ENCODE measurements around the gene NEUROD1.
A peak's percentile ranks its signal among the peaks of the same experiment; 100 is the strongest.
"Not testable (repeated sequence)": the region's sequence is repeated elsewhere in the genome, so short reads cannot be mapped to it uniquely, and the experiment has no call there.

NEUROD1 gene

GRCh38 chr2:181680055-181680936 lies at the start of gene NEUROD1:
Gene NEUROD1, minus strand, starts transcription at chr2:181680517. Its CDS starts 1,657 bp downstream, at chr2:181678860.
- no peak for DNase-seq (ENCODE audit: low read depth)

- no peak for DNase-seq (ENCODE audit: low read depth)
Observed at GRCh38 chr2:181725476-181725875, 45.2 kb upstream of the NEUROD1 start.

- DNase-seq (ENCODE audit: low read depth) = no peak
Observed at GRCh38 chr2:181724662-181725061, 44.3 kb upstream of the NEUROD1 start.

DNA sequence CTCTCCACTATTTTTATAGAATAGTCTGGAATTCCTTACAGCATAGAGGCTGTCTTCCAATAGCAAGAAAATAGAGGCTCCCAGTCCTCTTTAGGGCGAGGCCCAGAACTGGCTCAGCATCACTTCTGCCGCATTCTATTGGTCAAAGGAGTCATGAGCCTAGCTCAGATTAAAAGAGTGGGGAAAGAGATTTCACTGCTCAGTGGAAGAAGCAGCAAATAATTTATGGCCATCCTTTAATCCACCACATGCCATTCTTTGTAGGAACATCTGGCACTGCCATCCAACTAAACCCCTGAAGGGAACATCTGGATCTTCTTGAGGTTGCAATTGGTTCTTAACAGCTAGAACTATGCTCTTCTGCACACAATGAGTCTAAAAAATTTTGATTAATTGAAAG lies 43.4 kb upstream of the NEUROD1 start:
- DNase-seq (ENCODE audit: low read depth) = no peak

DNA sequence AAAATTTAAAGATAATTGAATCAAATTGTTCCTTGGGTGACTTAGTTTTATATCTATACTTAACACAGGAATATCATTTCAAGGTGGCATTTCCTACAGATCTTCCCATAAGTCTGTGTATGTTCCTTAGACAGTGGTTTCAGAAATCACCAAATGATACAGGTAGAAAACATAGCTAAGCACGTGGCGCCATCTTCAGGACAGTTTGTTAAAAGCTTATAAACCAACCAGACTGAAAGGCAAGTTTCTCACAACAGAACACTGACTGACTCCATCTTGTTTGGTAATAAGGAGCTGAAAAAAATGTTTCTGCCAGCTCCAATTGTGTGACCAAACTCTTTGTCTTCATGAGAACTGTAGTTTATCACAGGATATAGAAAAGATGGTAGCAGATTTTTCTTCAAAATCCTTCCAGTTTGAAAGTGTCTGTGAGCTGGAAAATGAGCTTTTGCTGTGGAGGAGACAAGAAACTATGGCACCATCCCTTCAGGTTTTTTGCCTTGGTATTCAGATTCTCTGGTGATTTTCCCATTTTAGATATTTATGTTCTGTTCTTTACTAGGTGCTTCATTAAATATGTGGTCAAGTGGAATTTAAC lies 34.8 kb upstream of the NEUROD1 start:
- DNase-seq (ENCODE audit: low read depth) = peak; percentile 81

DNA sequence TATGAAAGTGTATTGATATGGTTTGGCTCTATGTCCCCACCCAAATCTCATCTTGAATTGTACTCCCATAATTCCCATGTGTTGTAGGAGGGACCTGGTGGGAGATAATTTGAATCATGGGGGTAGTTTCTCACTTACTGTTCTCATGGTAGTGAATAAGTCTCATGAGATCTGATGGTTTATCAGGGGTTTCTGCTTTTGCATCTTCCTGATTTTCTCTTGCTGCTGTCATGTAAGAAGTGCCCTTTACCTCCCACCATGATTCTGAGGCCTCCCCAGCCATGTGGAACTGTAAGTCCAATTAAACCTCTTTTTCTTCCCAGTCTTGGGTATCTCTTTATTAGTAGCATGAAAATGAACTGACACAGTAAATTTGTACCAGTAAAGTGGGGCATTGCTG lies 30.7 kb upstream of the NEUROD1 start:
- not testable (repeated sequence) for DNase-seq (ENCODE audit: low read depth)

- DNase-seq (ENCODE audit: low read depth) = not testable (repeated sequence)
Observed at GRCh38 chr2:181702519-181702918, 22.2 kb upstream of the NEUROD1 start.

DNA sequence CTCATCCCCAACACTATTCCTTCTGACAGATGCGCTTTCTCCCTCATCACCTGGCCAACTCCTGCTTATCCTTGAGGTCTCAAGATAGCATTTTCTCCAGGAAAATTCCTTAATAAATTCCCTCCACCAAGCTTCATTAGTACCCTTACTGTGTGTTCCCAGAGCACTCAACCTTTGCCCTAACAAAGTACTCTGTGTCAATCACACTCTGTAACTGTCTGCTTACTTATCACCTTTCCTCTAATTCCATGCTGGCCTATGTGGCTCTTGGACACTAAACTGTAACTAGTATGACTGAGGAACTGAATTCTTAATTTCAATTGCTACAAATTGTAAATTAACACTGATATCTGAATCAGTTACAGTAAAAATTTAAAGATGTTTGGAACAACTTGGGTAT lies 17.9 kb upstream of the NEUROD1 start:
- DNase-seq (ENCODE audit: low read depth) = no peak

DNA sequence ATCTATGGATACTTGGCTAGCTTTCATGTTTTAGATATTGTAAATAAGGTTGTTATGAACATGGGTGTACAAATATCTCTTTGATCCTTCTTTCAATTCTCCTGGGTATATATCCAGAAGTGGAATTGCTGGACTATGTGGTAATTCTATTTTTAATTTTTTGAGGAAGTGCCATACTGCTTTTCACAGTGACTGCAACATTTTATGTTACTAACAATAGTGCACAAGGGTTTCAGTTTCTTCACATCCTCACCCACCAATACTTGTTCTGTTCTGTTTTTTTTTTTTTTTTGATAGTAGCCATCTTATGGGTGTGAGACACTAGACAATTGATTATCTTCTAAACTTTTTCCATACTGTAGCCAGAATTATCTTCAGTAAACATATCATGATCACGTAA lies 17.3 kb upstream of the NEUROD1 start:
- no peak for DNase-seq (ENCODE audit: low read depth)

DNA sequence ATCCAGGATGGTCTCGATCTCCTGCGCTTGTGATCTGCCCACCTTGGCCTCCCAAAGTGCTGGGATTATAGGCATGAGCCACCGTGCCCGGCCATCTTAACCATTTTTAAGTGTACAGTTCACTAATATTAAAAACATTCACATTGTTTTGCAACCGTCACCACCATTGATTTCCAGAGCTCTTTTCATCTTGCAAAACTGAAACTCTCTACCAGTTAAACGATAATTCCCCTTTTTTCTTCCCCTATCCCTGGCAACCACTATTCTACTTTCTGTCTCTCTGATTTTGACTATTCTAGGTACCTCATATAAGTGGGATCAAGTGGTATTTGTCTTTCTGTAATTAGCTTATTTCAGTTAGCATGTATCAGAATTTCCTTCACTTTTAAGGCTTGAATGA lies 16.8 kb upstream of the NEUROD1 start:
- no peak for DNase-seq (ENCODE audit: low read depth)

DNA sequence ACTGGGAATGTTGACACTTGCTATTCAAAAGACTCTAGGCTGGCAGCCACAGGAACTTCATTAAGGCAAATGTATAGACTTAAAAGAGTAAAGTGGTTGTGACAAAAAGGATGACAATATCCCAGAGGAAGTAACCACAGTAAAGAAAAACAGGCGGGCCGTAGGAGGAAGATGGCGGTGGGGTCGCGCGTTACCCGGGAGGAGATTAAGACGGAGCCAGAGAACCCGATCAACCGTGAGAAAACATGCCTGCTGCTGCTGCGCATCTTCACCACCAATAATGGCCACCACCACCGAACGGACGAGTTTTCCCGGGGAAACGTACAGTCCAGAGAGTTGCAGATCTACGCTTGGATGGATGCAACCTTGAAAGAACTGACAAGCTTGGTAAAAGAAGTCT lies 14.0 kb upstream of the NEUROD1 start:
- no peak for DNase-seq (ENCODE audit: low read depth)

DNA sequence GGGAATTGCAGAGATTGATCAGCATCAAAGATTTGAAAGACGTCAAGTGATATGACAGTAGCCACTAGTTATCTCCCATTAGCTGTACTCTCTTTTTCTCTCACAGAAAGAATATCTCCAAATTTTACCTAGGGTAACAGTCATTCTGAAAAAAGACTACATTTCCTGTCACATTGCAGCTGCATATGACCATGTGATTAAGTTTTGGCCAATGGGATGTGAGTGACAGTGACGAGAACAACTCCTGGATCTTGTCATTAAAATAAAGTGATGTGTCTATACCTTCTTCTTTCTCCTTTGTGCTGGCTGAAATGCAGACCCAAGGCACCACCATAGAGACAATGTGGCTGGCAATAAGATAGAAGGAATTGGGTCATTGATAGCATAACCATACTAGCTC lies 10.5 kb upstream of the NEUROD1 start:
- no peak for DNase-seq (ENCODE audit: low read depth)

GRCh38 chr2:181686576-181687185 lies 6.4 kb upstream of the NEUROD1 start:
- no peak for DNase-seq (ENCODE audit: low read depth)

DNA sequence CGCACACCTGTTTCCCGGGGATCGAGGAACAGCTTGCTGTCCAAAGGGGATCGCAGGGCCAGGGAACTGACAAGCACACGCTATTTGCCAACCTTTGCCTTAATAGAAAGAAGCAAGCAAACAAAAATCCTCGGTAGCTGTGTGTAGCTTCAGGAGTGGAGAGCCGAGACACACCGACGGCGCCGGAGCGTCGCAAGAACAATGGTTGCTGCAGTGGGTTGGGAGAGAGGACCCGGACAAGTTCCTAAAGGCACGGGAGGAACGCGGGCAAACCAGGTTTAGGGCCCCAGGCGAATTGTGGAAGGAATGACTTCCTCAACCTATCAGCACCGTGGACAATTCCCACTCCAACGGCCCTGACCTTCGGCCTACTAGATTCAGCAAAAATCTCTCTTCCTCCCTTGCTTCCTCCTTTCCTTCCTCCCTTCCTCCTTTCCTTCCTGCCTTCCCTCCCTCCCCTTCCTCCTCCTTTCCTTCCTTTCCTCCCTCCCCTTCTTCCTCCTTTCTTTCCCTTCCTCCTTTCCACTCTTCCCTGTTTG lies 4.9 kb upstream of the NEUROD1 start:
- peak; percentile 26 for DNase-seq (ENCODE audit: low read depth)

DNA sequence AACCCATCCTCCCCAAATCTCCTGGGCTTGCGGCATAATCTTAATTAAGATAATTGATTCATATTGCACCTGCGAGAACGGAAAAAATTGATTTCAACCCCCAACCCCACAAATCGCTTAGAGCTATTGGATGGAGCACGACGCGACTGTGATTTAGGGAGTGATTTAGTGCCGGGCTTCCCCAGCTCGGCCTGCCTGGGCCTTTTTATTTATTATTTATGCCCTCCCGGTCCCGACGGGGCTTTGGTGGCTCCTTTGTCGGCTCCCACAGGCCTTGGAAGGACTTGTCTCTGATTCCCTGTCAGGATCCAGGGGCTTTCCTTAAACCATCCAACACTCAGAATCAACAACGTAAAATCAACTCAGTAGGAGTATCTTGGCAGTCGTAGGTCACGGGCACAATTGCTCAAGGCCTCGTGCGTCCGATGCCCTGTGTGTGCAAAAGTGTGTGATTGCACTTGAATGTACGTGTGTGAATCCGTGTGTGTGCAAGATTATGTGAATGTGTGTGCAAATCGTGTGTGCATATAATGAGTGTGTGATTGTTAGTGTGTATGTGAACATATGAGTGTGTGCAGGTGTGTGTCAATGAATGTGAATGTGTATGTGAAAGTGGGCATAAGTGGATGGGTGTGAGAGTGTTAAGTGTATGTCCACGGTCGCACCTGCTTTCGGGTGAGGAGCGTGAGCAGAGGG lies 4.3 kb upstream of the NEUROD1 start:
- no peak for DNase-seq (ENCODE audit: low read depth)

DNA sequence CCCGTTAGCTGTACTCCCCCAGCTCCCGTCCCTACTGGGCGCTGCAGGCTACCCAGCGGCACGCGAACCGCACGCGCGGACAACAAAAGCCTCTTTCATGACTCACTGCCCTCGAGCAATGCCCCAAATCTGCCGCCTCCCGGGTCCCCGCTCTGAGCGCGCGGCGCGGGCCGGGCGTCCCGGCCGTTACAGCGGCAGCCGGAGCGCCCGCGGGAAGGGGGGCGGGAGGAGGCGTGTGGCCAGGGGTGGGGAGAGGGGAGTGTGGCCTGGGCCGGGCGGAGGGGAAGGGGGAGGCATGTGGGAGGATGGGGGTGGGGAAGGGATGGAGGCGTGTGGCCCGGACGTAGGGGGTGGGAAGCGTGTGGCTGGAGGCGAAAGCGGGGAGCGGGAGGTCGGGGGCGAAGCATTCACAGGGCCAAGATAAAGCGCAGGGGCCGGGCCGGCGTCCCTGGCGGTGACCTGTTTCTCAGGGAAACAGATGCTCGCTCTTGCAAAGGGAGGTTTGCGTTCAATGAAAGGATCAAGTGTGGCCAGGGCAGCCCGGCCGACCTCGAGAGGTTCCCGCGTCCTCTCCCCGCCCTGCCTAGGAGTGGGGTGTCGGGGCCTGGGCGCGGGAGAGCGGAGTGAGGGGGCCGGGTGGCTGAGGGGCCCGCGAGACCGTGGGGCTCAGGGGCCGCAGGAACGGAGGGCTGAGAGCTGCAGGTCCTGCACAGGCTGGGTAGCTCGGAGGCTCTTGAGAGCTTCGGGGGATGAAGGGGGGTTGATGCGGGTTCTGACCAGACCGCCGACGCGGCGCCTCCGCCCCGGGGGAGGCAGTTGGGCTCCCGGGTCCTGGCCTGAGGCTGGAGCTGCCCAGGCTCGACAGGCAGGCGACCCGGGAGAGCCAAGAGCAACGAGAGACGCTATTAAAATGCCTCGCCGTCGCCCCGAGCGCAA lies 3.5 kb upstream of the NEUROD1 start:
- DNase-seq (ENCODE audit: low read depth) = peak; percentile 60

DNA sequence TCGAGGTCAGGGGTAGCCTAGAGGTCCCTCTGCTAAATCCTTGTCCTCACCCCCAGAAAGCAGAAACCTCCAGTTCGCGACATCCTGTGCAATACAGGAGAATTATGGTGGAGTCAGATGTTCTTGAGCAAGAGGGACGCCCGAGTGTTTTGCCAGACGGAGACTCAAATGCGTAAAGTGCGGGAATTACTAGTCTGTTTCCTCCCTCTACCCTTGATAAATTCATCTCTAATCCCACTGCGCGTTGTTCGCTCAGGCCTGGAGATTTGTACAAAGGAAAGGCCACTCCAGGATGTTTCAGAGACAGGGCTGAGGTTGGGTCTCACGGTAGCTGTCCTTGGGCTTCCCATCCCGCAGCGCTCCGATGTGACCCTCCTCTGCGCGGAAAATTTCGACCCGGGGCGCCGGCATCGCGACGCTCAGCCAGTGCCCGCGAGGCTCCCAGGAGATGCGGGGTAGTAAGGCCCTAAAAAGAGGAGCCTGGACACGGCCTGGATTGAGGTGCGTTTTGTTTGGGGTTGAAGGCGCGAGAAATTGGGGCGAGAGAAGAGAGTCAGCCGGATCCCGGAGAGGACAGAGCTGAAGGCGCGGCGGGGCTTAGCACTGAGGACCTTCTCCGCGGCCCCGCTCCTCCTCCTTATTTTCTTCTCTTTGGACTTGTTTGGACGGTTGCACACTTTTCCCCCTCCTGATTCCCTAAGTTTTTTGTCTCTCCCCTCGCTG lies 2.6 kb upstream of the NEUROD1 start:
- DNase-seq (ENCODE audit: low read depth) = no peak

GRCh38 chr2:181682026-181682789 lies 1.9 kb upstream of the NEUROD1 start:
- no peak for DNase-seq (ENCODE audit: low read depth)

GRCh38 chr2:181680937-181681811 lies 857 bp upstream of the NEUROD1 start:
- no peak for DNase-seq (ENCODE audit: low read depth)
